Thoracic aorta (tissue), 2 donors: ENCODE measurements around the gene DAB2. TPM values are rescaled to one million over a fixed set of nuclear protein-coding genes. Genes with fewer than 3 reads are reported as not detected.
A peak's percentile ranks its signal among the peaks of the same experiment; 100 is the strongest.

Source experiments
- ATAC-seq: fragments of 150-250 bp; one replicate; pipeline ENCODE4 v1.8.0; 2017; ENCODE audit warnings: low read depth; ENCODE audit not compliant: insufficient number of reproducible peaks, low FRiP score
- DNase-seq: peaks from one replicate; pipeline ENCODE4 v3.0.0-alpha.2; 2020; ENCODE audit warnings: low spot score
- H3K27ac ChIP-seq, 2 donors: fragments of 200-600 bp; sonication (generic); 1 replicate in 1 of 2; 2 replicates in 1 of 2; pipeline ENCODE4 v1.5.1; 2016; ENCODE audit warnings: mild to moderate bottlenecking in 2 of 2, moderate library complexity in 2 of 2
- H3K27me3 ChIP-seq: fragments of 200-600 bp; sonication (generic); replicated peaks from 2 replicates; pipeline ENCODE4 v1.6.0; 2016; ENCODE audit warnings: mild to moderate bottlenecking; ENCODE audit not compliant: insufficient read depth
- H3K36me3 ChIP-seq: fragments of 200-600 bp; sonication (generic); one replicate; pipeline ENCODE4 v1.5.1; 2016
- H3K4me1 ChIP-seq, 2 donors: fragments of 200-600 bp; sonication (generic); 1 replicate in 1 of 2; 2 replicates in 1 of 2; pipeline versions ENCODE4 v1.5.1 to v1.6.0; 2016; ENCODE audit warnings: low read depth in 2 of 2, mild to moderate bottlenecking in 1 of 2; ENCODE audit not compliant: control insufficient read depth in 1 of 2
- H3K4me3 ChIP-seq: fragments of 200-600 bp; sonication (generic); 2 replicates; pipeline ENCODE4 v1.5.1; 2016; ENCODE audit warnings: mild to moderate bottlenecking
- H3K9me3 ChIP-seq: fragments of 200-600 bp; sonication (generic); 2 replicates; pipeline ENCODE4 v1.5.1; 2016
- total RNA-seq, 2 donors: library from RNA; depleted of rRNA; stranded (reverse); fragments of >200 nt; gene quantifications; one replicate each; pipeline versions ENCODE4 v1.1.0 to v1.2.3, GENCODE V29; 2016
- TF ChIP-seq, protein P1 (sequence below): fragments of 200-600 bp; sonication (generic); IDR thresholded peaks from one replicate; pipeline ENCODE4 v1.5.1; 2019; ENCODE audit warnings: antibody characterized with exemption

DAB2 gene
- total RNA-seq, 2 donors from 2014 or later = 162 to 187 TPM

DNA sequence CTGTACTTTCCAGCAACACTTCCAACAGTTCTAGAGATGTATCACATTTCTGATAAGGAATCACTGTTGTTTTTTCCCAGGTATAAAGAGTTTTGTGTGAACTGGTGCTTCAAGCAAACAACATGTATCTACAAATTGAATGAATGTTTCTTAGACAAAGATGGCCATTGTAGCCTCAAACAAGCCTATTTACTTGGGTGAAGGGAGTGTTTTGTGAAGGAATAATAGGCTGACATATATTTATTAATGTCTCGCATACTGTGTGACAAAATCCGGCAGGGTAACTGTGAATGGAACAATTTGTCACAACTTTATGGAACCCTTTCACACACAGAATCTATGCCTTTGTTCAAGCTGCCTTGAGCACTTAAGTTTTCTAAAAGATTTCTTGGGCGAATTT is 24.8 kb upstream of the DAB2 start:
- no peaks in the 10 kb centered on the region for H3K9me3 ChIP-seq
- H3K27me3 ChIP-seq = no peaks in the 10 kb centered on the region
- H3K4me1 ChIP-seq = peaks cover 0 to 11% of the 10 kb centered on the region in 2 donors
- H3K27ac ChIP-seq = no peak overlapping the region
- DNase-seq (no peak), ATAC-seq (no peak)
- TF ChIP-seq, protein P1, sequence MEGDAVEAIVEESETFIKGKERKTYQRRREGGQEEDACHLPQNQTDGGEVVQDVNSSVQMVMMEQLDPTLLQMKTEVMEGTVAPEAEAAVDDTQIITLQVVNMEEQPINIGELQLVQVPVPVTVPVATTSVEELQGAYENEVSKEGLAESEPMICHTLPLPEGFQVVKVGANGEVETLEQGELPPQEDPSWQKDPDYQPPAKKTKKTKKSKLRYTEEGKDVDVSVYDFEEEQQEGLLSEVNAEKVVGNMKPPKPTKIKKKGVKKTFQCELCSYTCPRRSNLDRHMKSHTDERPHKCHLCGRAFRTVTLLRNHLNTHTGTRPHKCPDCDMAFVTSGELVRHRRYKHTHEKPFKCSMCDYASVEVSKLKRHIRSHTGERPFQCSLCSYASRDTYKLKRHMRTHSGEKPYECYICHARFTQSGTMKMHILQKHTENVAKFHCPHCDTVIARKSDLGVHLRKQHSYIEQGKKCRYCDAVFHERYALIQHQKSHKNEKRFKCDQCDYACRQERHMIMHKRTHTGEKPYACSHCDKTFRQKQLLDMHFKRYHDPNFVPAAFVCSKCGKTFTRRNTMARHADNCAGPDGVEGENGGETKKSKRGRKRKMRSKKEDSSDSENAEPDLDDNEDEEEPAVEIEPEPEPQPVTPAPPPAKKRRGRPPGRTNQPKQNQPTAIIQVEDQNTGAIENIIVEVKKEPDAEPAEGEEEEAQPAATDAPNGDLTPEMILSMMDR = no peak
- no peaks in the 10 kb centered on the region for H3K36me3 ChIP-seq
- no peak overlapping the region for H3K4me3 ChIP-seq

DNA sequence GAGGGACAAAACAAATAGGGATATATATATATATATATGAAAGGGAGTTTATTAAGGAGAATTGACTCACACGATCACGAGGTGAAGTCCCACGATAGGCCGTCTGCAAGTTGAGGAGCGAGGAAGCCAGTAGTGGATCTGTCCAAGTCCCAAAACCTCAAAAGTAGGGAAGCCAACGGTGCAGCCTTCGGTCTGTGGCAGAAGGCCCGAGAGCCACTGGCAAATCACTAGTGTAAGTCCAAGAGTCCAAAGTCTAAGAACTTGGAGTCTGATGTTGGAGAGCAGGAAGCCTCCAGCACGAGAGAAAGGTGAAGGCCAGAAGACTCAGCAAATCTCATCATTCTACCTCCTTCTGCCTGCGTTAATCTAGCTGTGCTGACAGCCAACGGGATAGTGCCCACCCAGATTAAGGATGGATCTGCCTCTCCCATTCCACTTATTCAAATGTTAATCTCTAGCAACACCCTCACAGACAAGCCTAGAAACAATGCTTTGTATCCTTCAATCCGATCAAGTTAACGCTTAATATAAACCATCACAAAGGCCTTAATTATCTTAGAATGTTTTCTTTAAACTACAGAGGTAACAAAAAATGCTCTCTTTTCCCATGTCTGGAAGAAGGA is 23.8 kb upstream of the DAB2 start:
- DNase-seq (no peak), ATAC-seq (no peak)
- Histone ChIP-seq H3K27me3 (no peaks in the 10 kb centered on the region), H3K36me3 (no peaks in the 10 kb centered on the region), H3K27ac (no peak overlapping the region), H3K4me3 (no peak overlapping the region), H3K9me3 (no peaks in the 10 kb centered on the region), H3K4me1 (peaks cover 0 to 11% of the 10 kb centered on the region in 2 donors)
- TF ChIP-seq, protein P1 = no peak

DNA sequence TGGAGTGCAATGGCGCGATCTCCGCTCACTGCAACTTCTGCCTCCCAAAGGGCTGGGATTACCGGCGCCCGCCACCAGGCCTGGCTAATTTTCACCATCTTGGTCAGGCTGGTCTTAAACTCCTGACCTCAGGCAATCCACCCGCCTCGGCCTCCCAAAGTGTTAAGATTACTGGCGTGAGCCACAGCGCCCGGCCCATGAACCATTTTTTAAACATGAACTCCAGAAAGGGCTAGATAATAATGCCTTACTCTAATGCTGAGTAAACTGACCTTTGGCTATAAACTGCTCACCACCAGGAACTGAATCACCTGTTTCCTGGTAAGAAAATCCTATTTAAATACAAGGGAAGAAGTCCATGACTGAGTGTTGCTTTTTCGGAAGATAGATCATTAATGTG is 23.2 kb upstream of the DAB2 start:
- ATAC-seq (no peak), DNase-seq (no peak)
- Histone ChIP-seq H3K4me3 (no peak overlapping the region), H3K36me3 (no peaks in the 10 kb centered on the region), H3K27me3 (no peaks in the 10 kb centered on the region), H3K9me3 (no peaks in the 10 kb centered on the region), H3K27ac (no peak overlapping the region), H3K4me1 (peaks cover 0 to 11% of the 10 kb centered on the region in 2 donors)
- TF ChIP-seq, protein P1 = no peak

DNA sequence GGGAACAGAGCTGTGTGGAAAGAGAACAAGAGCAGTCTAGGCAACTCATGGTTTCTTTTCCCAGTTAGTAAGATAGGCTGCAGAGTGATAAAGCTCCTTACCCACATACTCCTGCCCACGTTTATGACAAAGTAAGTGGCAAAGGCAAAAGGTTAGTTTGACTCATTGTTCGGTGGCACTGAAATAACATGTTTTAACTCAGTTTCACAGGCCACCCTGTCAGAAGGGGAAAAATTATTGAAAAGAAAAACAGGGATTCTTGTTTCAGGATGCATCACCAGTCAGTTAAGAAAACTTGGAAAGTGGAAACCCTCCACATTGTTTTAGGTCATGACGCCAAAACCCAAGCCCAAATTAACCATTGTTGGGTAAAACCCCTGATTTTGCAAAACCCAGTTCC is 22.3 kb upstream of the DAB2 start:
- TF ChIP-seq, protein P1 = no peak
- ATAC-seq = no peak

GRCh38 chr5:39446231-39446630 is 21.5 kb upstream of the DAB2 start:
- DNase-seq = no peak
- no peaks in the 10 kb centered on the region for H3K27me3 ChIP-seq
- no peaks in the 10 kb centered on the region for H3K36me3 ChIP-seq
- ATAC-seq = no peak
- H3K4me3 ChIP-seq = no peak overlapping the region
- no peaks in the 10 kb centered on the region for H3K9me3 ChIP-seq
- TF ChIP-seq, protein P1 = no peak
- no peak overlapping the region for H3K27ac ChIP-seq
- peaks cover 7 to 11% of the 10 kb centered on the region in 2 donors for H3K4me1 ChIP-seq

More for the DNA sequence above, 22.3 kb upstream of the DAB2 start:
- Histone ChIP-seq H3K4me1 (peaks cover 0 to 11% of the 10 kb centered on the region in 2 donors), H3K4me3 (no peak overlapping the region), H3K27ac (peak overlapping the region in 1 of 2 donors; percentile 17), H3K27me3 (no peaks in the 10 kb centered on the region), H3K36me3 (no peaks in the 10 kb centered on the region), H3K9me3 (no peaks in the 10 kb centered on the region)
- no peak for DNase-seq
